ENCODE measurements around the gene SLC9A8. TPM values are rescaled to one million over a fixed set of nuclear protein-coding genes. Genes with fewer than 3 reads are reported as not detected.

SLC9A8 gene
- total RNA-seq, 1 experiment from 2014 or later = 21.4 TPM

DNA sequence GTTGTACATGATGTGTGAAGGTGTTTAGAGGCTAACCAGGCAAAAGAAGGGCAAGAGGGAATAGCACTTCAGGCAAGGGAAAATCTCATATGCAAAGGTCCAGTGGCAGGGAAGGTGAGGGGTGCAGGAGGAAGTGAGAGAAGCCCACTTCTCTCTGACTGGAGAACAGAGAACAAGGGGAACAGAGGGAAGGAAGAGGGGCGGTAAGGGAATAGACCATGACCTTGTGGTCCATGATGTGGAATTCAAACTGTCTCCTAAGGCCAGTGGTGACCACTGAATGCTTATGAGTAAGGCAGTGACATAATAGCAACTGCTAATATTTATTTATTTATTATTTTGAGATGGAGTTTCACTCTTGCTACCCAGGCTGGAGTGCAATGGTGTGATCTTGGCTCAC lies 20.6 kb upstream of the SLC9A8 start:
- Histone ChIP-seq H3K4me2 (no peak overlapping the region), H3K36me3 (ENCODE audit: low read depth) (no peaks in the 10 kb centered on the region), H4K20me1 (ENCODE audit: insufficient read depth) (no peaks in the 10 kb centered on the region), H3K4me3 (no peak overlapping the region), H3K4me1 (replicated peaks; ENCODE audit: insufficient read depth) (peaks cover 72% of the 10 kb centered on the region), H3K79me2 (ENCODE audit: low read depth) (no peaks in the 10 kb centered on the region), H3F3A (ENCODE audit: insufficient read depth, low read depth) (peaks cover 65% of the 10 kb centered on the region), H2AFZ (no peak overlapping the region), H3K9me3 (ENCODE audit: insufficient read depth, low read depth) (no peaks in the 10 kb centered on the region), H3K27ac (peak overlapping the region; percentile 97), H3K9me2 (ENCODE audit: insufficient read depth) (no peaks in the 10 kb centered on the region), H3K27me3 (ENCODE audit: insufficient read depth, low read depth) (no peaks in the 10 kb centered on the region)
- no peak for TF ChIP-seq EZH2 (IDR thresholded peaks at IDR 0.05; ENCODE audit: low read depth)
- TF ChIP-seq, protein P1, sequence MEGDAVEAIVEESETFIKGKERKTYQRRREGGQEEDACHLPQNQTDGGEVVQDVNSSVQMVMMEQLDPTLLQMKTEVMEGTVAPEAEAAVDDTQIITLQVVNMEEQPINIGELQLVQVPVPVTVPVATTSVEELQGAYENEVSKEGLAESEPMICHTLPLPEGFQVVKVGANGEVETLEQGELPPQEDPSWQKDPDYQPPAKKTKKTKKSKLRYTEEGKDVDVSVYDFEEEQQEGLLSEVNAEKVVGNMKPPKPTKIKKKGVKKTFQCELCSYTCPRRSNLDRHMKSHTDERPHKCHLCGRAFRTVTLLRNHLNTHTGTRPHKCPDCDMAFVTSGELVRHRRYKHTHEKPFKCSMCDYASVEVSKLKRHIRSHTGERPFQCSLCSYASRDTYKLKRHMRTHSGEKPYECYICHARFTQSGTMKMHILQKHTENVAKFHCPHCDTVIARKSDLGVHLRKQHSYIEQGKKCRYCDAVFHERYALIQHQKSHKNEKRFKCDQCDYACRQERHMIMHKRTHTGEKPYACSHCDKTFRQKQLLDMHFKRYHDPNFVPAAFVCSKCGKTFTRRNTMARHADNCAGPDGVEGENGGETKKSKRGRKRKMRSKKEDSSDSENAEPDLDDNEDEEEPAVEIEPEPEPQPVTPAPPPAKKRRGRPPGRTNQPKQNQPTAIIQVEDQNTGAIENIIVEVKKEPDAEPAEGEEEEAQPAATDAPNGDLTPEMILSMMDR (conservative IDR thresholded peaks at IDR 0.05) = no peak
- no peak for DNase-seq
- intact Hi-C loops (cut with micrococcal nuclease; ENCODE audit: unreplicated experiment) = no loop called here
- POLR2A ChIA-PET (ENCODE audit: unreplicated experiment) = no interaction called here
- no TSS peak for BruUV-seq (replicated peaks)
- CTCF ChIA-PET = interaction anchor here (0.7 kb wide), 1 partner anchor 125 kb away, joined by 4 read pairs; no protein-coding TSS in a partner anchor

DNA sequence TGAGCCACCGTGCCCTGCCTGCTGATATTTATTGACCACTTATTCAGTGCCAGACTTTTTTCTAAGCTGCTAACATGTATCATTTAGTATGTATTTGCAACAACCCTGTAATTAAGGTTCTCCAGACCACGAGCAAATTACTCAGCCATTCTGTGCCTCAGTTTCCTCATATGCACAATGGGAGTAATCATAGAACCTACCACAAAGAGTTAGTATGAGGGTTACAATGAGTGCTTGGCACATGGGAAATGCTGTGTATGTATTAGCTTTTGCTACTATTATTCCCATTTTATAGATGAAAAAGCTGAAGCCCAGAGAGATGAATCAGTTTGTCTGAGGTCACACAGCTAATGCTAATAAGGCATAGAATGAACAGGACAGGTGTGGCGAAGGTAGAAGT lies 20.0 kb upstream of the SLC9A8 start:
- TF ChIP-seq, protein P1 (conservative IDR thresholded peaks at IDR 0.05) = no peak
- TF ChIP-seq EZH2 (IDR thresholded peaks at IDR 0.05; ENCODE audit: low read depth) = no peak
- Histone ChIP-seq H3K4me2 (no peak overlapping the region), H2AFZ (no peak overlapping the region), H3K4me3 (no peak overlapping the region), H3K27me3 (ENCODE audit: insufficient read depth, low read depth) (no peaks in the 10 kb centered on the region), H3K9me2 (ENCODE audit: insufficient read depth) (no peaks in the 10 kb centered on the region), H3K9me3 (ENCODE audit: insufficient read depth, low read depth) (no peaks in the 10 kb centered on the region), H3K79me2 (ENCODE audit: low read depth) (no peaks in the 10 kb centered on the region), H3K36me3 (ENCODE audit: low read depth) (no peaks in the 10 kb centered on the region), H3F3A (ENCODE audit: insufficient read depth, low read depth) (peaks cover 59% of the 10 kb centered on the region), H3K4me1 (replicated peaks; ENCODE audit: insufficient read depth) (peaks cover 66% of the 10 kb centered on the region), H3K27ac (0 out of 2 replicates have a peak overlapping the region, but pooled peaks have one; percentile 97), H4K20me1 (ENCODE audit: insufficient read depth) (no peaks in the 10 kb centered on the region)
- CTCF ChIA-PET = no interaction called here
- DNase-seq = no peak
- intact Hi-C loops (cut with micrococcal nuclease; ENCODE audit: unreplicated experiment) = no loop called here
- no TSS peak for BruUV-seq (replicated peaks)
- POLR2A ChIA-PET (ENCODE audit: unreplicated experiment) = no interaction called here

DNA sequence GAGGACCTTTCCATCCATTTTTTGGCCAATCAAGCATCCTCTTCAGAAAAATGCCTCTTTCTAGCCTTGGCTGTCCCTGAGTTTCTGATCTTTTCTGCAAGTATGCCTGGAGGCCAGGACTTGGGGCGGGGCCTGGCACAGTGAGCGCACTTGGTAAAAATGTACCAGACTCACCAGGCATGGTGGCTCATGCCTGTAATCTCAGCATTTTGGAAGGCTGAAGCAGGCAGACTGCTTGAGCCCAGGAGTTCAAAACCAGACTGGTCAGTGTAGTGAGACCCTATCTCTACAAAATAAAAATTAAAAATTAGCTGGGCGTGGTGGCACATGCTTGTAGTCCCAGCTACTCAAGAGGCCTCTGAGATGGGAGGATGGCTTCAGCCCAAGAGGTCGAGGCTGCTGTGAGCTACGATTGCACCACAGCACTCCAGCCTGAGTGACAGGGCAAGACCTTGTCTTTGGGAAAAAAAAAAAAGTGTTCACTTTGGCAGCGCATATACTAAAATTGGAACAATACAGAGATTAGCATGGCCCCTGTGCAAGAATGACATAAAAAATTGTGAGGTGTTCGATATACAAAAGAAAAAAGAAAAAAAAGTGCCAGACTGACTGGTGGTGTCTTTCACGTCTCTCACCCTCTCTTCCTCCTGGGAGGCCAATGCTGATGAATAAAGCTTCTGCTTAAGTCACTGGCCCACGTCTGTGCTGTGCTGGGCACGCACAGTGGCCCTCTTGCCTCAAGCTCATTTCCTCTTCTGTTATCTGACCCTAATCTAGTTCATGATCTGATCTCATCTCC lies 18.1 kb upstream of the SLC9A8 start:
- CTCF ChIA-PET = no interaction called here
- Histone ChIP-seq H3K4me3 (no peak overlapping the region), H3K27me3 (ENCODE audit: insufficient read depth, low read depth) (no peaks in the 10 kb centered on the region), H3K79me2 (ENCODE audit: low read depth) (no peaks in the 10 kb centered on the region), H3K9me3 (ENCODE audit: insufficient read depth, low read depth) (no peaks in the 10 kb centered on the region), H3K4me1 (replicated peaks; ENCODE audit: insufficient read depth) (peaks cover 48% of the 10 kb centered on the region), H3K4me2 (peak overlapping the region; percentile 17; the same call in 1 of the 2 replicates), H2AFZ (no peak overlapping the region), H3F3A (ENCODE audit: insufficient read depth, low read depth) (peaks cover 42% of the 10 kb centered on the region), H3K36me3 (ENCODE audit: low read depth) (no peaks in the 10 kb centered on the region), H3K9me2 (ENCODE audit: insufficient read depth) (no peaks in the 10 kb centered on the region), H4K20me1 (ENCODE audit: insufficient read depth) (no peaks in the 10 kb centered on the region), H3K27ac (peak overlapping the region; percentile 43)
- POLR2A ChIA-PET (ENCODE audit: unreplicated experiment) = interaction anchor here (0.6 kb wide), 1 partner anchor 13 kb away, joined by 3 read pairs; no protein-coding TSS in a partner anchor
- no peak for TF ChIP-seq EZH2 (IDR thresholded peaks at IDR 0.05; ENCODE audit: low read depth)
- TF ChIP-seq, protein P1 (conservative IDR thresholded peaks at IDR 0.05) = no peak
- intact Hi-C loops (cut with micrococcal nuclease; ENCODE audit: unreplicated experiment) = no loop called here
- peak; percentile 57 to 66 for DNase-seq
- BruUV-seq (replicated peaks) = no TSS peak
